ENCODE results near the gene ERBB3.
A peak's percentile ranks its signal among the peaks of the same experiment; 100 is the strongest.

ERBB3 gene

DNA sequence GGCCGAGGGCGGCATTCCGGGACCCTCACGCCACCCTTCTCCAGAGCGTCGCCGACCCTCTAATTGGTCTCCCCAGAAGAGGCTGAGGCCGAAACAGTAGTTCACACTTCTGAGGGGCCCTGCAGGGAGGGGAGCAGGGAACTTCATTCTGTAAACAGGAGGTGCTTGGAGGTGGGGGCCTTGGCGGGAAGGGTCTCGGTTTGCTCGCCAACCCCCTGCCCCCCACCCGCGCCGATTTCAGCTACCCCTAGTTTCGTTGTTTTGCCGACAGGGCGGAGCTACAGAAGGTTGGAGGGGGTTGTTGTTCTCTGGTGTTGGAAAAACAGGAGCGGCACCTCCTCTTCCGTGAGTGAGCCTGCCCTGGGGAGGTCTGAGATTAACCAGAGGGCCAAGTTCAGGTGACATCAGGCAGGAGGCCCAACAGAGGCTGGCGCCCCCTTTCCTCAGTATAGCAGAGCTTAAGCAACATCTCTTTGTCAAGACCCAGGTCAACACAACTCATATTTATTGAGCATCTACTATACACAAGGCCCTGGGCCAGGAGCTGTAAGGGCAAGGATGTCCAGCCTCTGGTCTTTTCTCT is 682 bp downstream of the ERBB3 start:
- peak; percentile 29 for DNase-seq (ENCODE audit: low spot score)

DNA sequence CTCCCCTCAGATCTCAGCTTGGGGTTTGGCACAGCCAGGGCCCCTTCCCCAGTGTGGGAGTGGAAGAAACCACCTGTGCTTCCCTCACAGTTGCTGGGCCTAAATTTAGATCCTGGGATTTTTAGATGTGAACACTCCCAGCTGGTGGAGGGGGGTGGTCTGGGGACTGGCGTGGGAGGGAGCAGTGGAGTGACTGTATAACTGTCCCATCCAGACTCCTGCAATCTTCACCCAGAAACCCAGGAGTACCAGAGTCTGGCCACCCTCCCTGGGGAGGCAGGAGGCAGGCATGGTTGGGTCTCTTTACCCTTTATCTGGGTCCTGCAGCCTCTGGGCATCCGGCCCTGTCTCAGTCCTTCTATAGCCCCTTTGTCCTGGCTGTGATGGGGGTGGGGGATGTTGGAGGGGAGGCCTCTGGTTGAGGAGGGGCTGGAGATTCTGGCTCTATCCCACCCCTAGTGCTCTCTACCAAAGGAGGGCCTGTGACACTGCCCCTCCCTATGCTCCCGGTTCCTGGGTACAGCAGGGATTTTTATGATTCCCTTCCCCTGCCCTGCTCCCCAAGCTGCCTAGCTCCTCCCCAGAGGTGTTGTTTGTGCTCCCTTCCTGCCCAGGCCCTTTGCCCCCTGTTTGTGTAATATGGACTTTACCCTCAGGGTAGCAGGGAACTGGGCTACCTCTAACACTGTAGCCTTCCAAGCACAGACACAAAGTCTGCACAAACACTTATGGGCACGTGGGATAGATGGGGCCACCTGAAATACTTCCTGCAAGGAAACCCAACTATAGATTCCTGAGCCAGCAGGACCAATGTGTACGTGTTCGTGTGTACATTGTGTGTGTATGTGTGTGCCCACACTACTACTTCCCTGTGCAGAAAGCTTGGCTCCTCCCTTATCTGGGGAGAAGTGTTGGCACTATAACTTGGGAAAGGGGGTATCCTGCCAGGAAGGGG is 1.7 kb downstream of the ERBB3 start:
- peak; percentile 92 for DNase-seq (ENCODE audit: low spot score)

DNA sequence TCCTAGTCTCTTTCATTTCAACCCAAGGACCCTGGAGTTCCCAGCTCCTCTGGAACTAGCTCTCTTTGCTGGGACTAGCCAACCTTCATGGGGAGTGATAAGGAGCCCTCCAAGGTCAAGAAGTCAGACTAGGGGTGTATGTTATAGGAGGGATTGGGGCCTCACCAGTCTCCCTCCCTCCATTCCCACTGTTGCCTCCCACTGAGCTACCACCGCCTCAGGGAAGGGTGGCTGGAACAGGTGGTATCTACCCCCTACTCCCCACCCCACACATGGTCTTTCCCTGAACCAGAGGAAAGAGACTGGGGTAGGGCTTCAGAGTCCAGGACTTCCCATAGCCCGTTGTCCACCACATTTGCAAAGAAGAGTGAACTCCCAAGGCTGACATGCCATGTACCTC is 2.4 kb downstream of the ERBB3 start:
- no peak for DNase-seq (ENCODE audit: low spot score)

DNA sequence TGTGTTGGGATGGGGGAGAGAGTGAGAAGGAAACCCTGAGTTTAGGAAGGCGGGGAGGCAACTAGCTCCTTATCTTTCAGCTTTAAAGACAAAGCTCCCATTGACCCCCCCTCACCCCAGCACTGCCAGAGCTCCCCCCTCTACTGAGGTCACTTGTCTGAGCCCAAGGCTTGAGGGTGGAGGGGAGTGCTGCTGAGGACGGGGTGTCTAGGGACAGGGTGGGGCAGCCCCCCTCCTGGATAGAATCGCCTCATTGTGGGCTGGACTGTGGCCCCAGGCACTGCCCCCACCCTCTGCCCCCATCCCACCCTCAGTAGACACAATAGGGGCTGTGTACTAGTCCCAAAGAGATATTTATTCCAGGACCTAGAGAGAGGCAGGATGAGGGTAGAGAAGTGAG is 3.0 kb downstream of the ERBB3 start:
- peak; percentile 99 for DNase-seq (ENCODE audit: low spot score)

DNA sequence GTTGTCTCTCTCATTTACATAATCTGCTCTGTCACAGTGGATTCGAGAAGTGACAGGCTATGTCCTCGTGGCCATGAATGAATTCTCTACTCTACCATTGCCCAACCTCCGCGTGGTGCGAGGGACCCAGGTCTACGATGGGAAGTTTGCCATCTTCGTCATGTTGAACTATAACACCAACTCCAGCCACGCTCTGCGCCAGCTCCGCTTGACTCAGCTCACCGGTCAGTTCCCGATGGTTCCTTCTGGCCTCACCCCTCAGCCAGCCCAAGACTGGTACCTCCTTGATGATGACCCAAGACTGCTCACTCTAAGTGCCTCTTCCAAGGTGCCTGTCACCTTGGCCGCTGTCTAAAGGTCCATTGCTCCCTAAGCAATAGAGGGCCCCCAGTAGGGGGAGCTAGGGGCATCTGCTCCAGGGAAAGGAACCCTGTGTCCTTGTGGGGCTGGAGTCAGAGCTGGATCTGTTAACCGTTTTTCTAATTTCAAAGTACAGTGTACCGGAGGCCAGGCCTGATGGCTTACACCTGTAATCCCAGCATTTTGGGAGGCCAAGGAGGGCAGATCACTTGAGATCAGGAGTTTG is 5.1 kb downstream of the ERBB3 start:
- DNase-seq (ENCODE audit: low spot score): no peak

DNA sequence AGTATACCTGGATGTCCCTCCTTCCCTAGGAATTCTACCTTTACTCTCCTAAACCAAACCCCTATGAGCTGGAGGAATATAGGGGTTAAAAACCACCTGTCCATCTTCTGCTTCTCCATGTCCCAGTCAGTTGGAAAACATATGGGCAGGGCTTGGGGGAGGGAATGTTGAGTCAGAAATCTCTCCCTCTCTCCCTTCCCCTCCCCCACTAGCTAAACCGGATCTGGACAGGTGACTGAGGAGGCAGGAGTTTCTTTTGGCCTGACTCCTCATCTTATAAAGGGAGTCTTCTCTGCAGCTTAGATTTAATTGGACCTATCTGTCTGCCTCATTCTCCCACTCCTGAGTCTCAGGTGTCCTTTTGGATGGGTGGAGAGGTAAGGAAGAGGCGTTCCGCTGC is 6.1 kb downstream of the ERBB3 start:
- no peak for DNase-seq (ENCODE audit: low spot score)

DNA sequence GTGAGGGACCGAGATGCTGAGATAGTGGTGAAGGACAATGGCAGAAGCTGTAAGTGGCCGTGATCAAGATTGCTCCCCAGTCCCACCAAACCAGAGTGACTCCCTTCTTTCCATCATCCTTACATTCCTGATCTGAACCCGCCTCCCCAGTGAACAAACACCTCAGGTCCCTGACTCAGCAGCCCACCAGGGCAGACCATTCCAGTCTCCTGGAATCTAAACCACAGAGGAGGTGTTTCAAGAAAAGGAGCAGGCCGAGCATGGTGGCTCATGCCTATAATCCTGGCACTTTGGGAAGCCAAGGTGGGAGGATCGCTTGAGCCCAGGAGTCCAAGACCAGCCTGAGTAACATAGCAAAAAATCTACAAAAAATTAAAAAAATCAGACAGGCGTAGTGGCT is 6.6 kb downstream of the ERBB3 start:
- DNase-seq (ENCODE audit: low spot score): no peak

DNA sequence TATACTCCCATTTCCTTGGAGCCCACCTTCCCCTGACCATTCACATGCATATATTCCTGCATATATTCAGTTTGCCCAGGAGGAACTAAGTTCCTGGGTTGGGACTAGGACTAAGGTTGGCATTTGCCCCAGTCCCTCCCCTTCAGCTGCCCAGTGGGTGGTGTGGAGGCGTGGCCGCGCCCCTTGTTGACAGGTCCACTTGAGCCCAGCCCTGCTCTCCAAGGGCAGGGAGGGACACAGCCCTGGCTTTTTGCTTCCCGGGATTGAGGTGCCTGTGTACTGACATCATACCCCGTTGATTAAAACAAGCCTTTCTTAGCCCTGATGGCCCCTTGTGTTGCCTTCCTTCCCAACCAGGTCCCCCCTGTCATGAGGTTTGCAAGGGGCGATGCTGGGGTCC is 7.3 kb downstream of the ERBB3 start:
- DNase-seq (ENCODE audit: low spot score): peak; percentile 35

DNA sequence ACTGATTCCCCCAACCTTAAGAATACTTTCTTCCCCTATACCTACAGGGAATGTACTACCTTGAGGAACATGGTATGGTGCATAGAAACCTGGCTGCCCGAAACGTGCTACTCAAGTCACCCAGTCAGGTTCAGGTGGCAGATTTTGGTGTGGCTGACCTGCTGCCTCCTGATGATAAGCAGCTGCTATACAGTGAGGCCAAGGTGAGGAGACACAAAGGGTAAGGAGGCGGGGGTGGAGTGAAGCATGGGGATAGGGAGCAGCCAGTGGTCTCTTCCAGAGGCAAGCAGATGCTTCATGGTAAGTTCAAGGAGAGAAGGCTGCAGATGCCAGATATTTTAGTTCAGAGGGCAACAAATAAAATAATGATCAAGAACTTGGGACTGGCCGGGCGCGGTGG is 17.8 kb downstream of the ERBB3 start:
- no peak for DNase-seq (ENCODE audit: low spot score)

DNA sequence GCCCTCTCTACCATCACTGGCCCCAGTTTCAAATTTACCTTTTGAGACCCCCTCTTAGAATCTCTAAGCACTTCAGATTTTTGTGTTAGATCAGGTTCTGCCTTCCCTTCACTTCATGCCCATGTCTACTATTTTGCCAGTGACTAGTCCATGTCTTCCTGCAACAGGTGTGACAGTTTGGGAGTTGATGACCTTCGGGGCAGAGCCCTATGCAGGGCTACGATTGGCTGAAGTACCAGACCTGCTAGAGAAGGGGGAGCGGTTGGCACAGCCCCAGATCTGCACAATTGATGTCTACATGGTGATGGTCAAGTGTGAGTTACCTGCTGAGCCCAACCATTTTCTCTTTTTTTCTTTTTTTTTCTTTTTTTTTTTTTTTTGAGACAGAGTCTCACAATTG is 18.6 kb downstream of the ERBB3 start:
- no peak for DNase-seq (ENCODE audit: low spot score)

DNA sequence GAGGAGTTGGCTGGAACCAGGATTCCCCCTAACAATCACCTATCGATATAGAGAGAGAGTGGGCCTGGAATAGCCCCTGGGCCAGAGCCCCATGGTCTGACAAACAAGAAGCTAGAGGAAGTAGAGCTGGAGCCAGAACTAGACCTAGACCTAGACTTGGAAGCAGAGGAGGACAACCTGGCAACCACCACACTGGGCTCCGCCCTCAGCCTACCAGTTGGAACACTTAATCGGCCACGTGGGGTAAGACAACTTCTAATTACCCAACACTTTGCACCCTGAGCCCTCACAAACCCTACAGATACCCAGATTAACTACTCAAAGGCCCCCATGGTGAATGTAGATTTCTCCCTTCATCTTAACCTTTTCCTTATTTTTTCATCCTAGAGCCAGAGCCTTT is 19.8 kb downstream of the ERBB3 start:
- DNase-seq (ENCODE audit: low spot score): no peak

DNA sequence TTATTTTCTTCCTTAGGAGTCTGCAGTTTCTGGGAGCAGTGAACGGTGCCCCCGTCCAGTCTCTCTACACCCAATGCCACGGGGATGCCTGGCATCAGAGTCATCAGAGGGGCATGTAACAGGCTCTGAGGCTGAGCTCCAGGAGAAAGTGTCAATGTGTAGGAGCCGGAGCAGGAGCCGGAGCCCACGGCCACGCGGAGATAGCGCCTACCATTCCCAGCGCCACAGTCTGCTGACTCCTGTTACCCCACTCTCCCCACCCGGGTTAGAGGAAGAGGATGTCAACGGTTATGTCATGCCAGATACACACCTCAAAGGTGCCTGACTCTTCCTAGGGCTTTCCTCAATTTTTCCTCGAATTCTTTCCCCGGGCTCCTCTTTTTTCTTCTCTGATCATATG is 21.1 kb downstream of the ERBB3 start:
- DNase-seq (ENCODE audit: low spot score): no peak

DNA sequence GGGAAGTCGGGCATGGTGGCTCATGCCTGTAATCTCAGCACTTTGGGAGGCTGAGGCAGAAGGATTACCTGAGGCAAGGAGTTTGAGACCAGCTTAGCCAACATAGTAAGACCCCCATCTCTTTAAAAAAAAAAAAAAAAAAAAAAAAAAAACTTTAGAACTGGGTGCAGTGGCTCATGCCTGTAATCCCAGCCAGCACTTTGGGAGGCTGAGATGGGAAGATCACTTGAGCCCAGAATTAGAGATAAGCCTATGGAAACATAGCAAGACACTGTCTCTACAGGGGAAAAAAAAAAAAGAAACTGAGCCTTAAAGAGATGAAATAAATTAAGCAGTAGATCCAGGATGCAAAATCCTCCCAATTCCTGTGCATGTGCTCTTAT is 22.7 kb downstream of the ERBB3 start:
- no peak for DNase-seq (ENCODE audit: low spot score)

DNA sequence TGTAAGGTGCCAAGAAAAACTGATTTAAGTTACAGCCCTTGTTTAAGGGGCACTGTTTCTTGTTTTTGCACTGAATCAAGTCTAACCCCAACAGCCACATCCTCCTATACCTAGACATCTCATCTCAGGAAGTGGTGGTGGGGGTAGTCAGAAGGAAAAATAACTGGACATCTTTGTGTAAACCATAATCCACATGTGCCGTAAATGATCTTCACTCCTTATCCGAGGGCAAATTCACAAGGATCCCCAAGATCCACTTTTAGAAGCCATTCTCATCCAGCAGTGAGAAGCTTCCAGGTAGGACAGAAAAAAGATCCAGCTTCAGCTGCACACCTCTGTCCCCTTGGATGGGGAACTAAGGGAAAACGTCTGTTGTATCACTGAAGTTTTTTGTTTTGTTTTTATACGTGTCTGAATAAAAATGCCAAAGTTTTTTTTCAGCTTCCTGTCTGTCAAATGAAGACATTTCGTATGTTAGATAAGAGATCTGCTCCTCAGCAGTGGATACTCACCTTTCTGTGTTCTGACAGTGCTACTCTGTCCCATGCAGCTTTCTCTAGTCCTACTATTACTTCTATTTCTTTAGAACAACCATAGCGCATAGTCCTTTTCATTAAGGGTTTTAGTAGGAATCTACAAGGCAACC is 23.2 kb downstream of the ERBB3 start:
- DNase-seq (ENCODE audit: low spot score): no peak

DNA sequence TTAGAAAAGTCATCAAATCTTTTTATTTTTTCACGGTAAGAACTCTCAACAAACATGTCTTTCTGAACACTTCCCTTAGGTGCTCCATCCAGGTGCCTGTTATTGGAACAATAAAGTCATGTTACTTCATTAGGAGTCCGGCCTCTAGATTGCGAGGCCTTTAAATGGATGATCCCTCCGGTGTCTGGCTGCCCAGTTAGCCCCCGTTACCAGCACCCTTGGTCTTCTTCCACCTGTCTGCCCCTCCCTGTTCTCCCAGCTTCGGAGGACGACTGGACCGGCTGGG is 23.8 kb downstream of the ERBB3 start:
- DNase-seq (ENCODE audit: low spot score): no peak

DNA sequence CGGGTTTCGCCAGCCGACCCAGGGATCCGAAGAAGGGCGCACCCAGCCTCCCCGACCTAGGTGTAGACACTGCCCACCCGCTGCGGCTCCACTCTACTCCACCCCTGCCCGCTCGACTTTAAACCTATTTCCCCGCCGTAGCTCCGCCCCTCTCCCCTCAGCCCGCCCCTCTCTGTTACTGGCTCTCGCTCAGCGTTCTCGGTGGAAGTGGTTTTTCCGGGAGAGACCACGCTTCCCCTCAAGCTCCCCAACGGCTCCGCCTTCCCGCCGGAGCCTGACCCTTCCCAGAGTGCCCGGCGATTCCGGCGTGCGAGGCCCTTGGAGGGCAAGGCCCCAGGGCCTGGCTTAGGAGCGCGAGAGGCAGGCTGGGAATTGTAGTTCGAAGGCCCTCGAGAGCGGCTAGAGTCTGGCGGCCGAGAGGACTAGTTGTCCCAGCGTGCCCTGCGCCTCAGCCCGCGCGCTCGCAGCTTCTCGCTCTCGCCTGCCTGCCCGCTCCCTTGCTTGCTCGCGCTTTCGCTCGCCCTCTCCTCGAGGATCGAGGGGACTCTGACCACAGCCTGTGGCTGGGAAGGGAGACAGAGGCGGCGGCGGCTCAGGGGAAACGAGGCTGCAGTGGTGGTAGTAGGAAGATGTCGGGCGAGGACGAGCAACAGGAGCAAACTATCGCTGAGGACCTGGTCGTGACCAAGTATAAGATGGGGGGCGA is 24.3 kb downstream of the ERBB3 start, which contains the start of gene PA2G4:
Gene PA2G4 (plus strand): TSS at position 451 of the 706 bp plus-strand sequence. CDS start 179 bp downstream, at position 630.
- peak; percentile 98 for DNase-seq (ENCODE audit: low spot score)

DNA sequence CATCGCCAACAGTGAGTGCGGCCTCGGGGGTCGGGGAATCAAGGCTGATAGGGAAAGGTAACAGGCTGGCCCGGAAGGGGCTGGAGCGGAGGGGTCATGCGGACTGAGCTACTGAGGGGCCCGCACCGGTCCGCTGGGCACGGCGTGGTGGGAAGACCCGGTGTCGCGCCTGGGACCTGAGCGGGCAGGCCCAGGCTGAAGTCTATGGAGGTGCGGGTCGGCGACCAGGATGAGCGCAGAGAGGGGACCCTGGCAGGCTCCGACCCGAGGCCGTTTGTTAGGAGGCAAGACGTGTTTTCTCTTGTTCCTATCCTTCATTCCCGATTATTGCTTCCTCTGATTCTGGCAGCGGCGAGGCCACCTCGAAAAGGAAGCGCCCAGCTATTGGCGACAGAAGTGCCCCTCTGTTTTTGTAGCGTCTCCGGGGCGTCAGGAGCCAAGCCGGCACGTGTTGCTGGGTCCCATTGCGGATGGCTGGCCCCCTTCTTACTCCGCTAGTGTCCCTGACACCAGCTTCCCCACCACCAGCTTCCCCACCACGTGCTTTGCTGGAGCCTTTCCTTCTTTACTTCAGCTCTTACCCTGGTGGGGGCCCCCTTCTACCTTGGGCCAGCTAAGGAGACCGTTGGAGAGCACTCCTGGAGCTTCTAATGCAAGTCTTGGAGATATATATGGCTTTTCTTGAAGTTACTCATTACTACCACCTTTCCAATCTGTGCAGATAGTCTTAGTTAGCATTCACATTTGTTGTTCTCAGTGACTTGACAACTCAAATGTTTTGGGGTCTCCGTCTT is 25.0 kb downstream of the ERBB3 start:
- no peak for DNase-seq (ENCODE audit: low spot score)

DNA sequence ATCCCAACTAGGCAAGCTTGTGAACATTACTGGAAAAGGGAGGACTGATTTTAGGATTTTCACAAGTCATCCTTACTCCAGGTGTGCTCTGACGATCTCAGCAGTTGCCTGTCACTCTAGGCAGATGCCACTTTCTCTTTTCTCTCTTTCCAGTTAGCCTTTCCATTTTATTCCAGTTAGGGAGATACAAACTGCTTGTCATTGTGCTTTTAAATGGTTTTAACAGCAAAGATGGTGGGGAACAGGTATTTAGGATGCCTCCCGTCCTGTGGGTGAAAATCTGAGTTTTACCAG is 25.6 kb downstream of the ERBB3 start:
- DNase-seq (ENCODE audit: low spot score): no peak

DNA sequence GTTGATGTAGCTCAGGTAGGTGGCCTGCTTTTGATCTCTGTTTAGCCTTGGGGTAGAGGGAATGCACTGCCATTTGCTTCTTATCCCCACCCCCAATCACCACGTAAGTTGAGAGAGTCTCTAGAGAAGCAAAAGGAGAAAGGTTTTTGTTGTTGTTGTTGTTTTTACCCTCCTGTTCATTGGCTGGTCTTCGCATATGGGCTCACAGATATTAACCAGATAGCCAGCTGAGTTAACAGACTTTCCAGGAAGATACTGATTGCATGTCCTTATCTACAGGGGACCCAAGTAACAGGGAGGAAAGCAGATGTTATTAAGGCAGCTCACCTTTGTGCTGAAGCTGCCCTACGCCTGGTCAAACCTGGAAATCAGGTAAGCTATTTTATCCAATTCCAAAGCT is 27.3 kb downstream of the ERBB3 start:
- DNase-seq (ENCODE audit: low spot score): no peak

DNA sequence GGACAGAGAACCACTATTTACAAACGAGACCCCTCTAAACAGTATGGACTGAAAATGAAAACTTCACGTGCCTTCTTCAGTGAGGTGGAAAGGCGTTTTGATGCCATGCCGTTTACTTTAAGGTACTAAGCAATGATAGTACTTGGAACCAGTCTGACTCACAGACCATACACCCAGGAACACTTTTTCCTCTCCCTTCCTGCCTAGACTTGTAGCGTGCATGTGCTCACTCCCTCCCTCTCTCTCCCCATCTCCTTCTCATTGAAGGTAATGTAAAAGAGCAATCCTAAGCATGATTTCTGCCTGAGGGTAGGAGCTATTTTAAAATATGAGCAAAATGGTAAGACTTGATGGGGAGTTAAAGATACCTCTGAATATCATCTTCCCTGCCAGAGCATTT is 30.6 kb downstream of the ERBB3 start:
- no peak for DNase-seq (ENCODE audit: low spot score)

DNA sequence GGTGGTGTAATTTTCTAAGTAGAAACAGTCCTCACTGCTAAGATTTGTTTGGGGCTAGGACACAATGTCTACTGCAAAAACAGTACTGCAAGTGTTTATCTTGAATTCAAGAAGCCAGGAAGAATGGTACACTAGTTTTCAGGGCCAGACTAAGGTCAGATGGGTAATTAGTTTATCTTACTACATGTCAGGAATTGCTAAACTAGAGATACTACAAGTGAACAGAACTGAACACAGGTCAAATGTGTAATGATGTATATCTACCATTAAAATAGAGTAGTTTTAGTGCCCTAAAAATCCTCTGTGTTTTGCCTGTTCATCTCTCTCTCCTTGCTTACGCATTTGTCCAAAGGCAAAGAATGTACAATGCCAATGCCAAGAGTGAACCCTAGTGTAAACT is 34.1 kb downstream of the ERBB3 start:
- no peak for DNase-seq (ENCODE audit: low spot score)

DNA sequence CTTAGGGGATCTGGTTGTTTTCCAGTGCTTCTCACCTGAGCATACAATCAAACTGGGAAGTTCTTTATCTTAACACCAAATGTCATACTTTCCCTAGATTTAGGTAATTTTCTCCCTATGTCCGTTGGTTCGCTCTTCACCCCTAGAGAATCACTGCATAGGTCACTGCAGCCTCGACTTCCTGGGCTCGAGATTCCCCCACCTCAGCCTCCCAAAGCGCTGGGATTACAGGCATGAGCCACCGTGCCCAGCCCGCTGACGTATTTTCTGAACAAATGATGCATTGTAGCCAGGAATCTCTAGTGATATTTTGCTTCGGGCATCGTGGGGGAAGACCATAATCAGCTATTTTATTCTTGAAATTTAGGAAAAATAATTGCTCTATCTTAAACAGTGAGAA is 35.4 kb downstream of the ERBB3 start:
- DNase-seq (ENCODE audit: low spot score): peak; percentile 26

Data from globus pallidus (tissue), 1 donor.